Frontal cortex (tissue), 4 donors: ENCODE results near the gene INS. TPM values are rescaled to one million over a fixed set of nuclear protein-coding genes. Genes with fewer than 3 reads are reported as not detected.

Experiments used
- DNase-seq, 2 donors: peaks; one replicate each; pipeline ENCODE4 v3.0.0; 2012; ENCODE audit warnings: low spot score in 2 of 2
- FAIRE-seq: peaks from 2 replicates; lab custom pipeline; 2012; peaks lifted over from hg19 to GRCh38; lab: Jason Lieb, UNC
- total RNA-seq: library from RNA; depleted of rRNA; stranded (reverse); fragments of >200 nt; gene quantifications from one replicate; pipeline ENCODE4 v1.2.3, GENCODE V29; 2014
- donor health status: control.
- donor health status: control.
- donor health status: control.

Gene INS
- total RNA-seq, 1 donor from 2014 or later = not detected

DNA sequence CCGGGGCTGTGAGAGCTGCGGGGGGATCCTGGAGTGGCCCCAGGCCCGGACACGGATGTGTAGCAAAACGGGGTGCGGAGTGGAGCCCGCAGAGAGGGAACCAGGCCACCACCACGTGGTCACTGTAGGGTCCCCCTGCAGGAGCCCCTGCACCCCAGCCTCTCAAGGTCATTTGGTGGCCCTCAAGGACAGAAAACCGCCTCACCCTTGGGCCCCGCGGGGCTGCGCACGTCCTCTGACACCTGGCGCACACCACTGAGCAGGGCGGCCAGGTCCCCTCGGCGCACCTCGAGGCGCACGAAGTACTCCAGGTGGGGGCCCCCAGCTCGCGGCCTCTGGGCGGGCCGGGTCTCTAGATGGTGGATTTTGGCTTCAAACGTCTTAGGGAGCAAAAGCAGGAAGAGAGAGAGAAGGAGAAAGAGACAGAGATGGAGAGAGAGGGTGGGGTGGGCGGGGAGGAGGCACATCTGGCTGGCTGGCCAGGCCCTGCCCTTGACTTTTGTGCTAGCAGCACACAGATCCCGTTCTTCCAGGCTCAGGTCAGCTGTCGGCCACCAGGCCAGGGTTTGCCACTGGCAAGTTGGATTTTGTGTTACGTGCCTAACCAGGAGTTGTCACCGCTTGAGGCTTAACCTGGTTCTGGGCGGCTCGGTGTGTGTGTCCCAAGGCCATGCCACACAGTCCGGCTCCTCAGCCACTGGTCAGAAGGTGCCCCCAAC is 7.4 kb upstream of the INS start:
- FAIRE-seq = no peak
- DNase-seq = no peak

DNA sequence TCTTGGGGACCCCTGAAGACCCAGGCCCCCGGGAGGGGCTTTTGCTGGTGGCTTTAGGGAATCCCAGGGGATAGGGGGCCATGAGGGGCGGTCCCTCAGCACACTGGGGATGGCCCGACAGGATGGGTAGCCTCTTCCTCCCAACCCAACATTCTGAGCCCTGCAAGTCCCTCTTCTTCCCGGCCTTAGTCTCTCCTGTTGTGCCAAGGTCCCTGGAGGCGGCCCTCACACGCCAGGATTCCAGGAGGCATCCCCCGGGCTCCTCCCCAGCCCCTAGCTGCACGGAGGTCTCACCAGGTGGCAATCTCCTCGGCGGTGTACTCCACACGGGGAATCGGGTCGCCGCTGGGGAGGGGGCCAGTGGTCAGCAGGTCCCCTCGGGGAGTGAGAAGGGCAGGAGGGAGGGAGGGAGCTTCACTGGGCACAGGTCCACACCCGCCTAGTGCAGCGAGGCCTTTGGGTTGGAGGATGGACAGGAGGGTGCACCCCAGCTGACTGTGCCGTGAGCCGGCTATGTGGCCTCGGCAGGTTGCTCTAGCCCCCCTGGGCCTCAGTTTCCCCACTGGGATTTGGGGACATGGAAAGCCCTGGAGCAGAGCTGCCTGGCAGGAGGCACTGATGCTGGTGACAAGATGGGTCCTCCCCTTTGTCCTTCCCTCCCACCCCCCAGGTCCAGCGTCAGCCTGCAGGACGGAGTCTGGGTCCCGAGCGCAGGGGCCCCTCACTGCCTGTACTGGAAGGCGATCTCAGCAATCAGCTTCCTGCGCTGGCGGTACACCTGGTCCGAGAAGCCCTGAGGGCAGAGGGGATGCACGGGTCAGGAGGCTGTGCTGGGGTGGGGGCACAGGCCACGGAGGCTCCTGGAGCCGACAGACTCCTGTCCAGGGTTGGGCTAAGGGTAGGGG is 6.4 kb upstream of the INS start:
- no peak for DNase-seq

DNA sequence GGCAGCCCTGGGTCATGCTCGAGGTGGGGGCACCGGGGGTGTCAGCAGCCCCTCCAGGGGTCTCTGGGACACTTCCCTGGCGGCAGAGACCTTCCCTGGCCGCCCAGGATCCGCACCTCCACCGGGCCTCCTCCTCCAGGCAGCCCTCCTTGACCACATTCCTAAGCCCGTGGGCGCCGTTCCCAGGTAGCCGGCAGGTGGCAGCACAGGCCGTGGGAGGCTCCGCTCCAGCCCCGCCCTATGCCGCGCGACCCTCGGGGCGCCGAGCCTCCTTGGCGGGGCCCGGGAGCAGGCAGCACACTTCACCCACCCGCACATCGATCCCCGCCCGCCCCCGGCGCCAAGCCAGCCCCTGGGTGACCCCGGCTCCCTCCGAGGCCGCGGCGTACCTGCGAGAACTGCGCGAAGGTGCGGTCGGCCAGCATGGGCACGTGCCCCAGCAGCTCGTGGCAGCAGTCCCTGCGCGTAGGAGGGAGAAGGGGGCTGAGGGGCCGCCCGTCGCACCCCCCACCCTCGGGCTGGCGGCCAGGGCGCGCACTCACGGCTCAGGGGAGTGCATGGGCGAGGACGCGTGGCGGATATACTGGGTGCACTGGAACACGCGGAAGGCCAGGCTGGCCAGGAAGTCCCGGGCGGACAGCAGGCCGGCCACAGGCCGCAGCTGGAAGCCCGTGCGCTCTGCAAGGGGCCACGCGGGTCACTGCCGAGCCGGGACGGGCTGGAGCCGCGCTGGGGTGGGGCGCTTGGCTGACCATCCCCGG is 5.3 kb upstream of the INS start:
- peak in 1 of 2 donors; percentile 59 for DNase-seq
- no peak for FAIRE-seq

More for the DNA sequence above, 6.4 kb upstream of the INS start:
- no peak for FAIRE-seq

DNA sequence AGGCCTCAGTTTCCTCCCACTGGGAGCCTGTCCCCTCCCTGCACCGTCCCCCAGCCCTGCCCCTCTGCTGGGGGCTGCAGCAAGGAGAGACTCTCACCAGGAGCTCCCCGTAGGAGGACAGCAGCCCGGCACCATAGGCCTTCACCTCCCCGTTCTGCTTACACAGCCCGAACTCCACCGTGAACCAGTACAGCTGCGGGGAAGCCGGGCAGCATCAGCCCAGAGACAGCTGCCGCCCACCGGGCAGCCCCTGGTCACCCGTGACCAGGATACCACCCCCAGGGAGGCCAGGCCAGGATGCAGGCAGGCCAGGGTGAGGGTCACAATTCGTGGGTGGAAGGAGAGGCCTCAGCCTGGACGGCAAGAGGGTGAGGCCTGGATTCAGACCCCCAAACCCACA is 4.6 kb upstream of the INS start:
- no peak for DNase-seq
- FAIRE-seq = no peak

DNA sequence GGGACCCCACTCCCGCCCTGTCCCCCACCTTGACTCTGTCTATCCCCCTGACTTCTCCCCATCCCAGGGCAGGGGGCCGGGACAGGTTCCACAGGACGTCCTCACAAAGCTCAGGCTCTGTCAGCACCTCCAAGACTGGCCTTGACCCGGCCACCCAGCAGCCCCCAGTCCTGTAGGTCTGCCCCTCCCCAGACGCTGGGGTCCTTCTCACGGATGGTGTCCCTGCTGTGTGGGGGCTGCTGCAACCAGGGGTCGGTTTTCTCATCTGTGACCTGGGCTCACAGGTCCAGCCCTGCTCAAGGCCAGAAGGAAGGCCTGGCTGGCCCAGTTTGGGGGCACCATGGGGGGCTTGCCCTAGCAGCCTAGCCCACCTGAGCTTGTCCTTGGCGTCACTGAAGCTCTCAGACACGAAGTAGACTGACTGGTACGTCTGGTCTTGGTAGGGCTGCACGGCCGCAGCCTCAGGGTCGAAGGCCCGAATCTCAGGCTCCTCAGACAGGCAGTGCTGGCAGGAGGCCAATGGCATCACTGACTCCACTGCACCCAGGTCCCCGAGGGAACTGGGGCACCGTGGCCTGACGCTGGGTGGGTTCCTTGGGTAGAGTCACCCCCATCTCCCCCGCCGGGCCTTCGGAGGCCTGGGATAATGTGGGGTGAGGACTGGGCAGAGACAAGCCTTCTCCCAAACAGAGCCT is 4.0 kb upstream of the INS start:
- DNase-seq (no peak), FAIRE-seq (no peak)

DNA sequence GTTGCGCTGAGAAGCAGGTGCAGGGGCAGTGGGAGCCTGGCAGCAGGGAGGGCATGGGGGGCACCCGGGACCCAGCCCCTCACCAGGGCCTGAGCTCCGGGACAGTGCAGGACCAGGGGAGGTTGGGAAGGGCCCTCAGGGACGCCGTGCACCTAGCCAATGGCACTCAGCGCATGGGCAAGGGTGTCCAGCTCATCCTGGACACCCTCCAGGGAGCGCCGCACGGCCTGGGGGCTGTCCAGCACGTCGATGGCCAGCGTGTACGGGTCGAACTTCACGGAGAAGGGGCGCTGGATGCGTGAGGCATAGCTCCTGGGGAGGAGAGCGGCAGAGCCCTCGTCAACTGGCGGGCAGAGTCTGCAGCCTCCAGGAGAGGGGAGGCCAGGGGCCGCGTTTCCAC is 3.1 kb upstream of the INS start:
- DNase-seq = no peak
- no peak for FAIRE-seq

DNA sequence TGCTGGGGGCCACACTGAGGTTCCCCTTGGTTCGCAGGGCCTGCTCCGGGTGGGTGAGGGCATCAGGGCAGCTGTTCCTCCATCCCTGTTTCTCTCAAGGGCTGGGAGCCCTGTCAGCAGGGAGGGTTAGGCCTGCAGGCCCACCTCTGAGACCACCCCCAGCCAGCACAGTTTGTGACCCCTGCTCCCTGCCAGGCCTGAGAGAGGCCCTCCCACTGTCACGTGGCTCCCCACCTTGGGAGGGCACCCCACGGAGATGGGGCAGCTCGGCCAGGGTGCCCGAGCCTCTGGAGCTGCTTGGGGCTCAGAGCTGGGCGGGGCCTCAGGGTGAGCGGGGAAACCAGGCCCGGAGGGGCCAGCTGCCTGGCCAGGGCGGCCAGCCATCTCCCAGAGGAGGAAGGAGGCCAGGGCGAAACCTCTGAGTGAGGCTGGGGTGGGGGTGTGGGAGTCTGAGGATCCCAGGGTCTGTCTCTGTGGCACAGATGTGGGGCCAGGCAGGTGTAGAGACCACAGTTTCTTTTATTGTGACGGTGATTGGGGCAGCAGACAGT is 2.5 kb upstream of the INS start:
- DNase-seq (no peak), FAIRE-seq (no peak)

DNA sequence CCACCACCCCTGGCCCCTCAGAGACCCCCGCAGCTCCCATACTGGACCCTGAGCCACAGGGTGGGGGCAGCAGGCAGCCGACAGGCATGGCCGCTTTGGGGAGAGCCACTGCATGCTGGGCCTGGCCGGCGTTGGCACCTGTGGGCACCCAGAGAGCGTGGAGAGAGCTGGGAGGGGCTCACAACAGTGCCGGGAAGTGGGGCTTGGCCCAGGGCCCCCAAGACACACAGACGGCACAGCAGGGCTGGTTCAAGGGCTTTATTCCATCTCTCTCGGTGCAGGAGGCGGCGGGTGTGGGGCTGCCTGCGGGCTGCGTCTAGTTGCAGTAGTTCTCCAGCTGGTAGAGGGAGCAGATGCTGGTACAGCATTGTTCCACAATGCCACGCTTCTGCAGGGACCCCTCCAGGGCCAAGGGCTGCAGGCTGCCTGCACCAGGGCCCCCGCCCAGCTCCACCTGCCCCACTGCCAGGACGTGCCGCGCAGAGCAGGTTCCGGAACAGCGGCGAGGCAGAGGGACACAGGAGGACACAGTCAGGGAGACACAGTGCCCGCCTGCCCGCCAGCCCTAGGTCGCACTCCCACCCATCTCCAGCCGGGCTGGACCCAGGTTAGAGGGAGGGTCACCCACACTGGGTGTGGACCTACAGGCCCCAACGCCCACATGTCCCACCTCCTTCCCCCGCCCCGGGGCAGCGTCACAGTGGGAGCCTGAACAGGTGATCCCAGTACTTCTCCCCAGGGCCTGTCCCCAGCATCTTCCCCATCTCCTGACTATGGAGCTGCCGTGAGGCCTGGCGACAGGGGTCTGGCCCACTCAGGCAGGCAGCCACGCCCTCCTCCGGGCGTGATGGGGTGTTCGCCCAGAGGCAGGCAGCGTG is 1.2 kb downstream of the INS start:
- no peak for FAIRE-seq
- no peak for DNase-seq

DNA sequence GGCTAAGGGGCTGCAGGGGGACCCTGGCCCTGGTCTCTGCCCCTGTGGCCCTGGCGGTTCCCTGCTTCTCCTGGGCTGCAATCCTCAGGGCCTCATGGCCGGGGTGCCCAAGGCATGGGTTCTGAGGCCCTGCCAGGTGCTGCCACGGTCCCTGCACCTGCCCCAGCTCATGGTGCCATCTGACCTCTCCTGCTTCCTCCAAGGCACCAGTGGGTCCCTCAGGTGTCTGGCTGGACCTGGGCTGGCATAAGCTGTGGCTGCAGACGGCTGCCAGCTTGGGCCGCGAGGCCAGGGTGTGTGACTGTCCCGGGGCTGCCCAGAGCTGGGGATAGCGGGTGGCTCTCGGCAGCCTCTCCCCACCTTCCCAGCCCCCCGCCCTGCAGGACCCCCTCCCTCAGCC is 2.0 kb downstream of the INS start:
- FAIRE-seq = no peak
- no peak for DNase-seq

DNA sequence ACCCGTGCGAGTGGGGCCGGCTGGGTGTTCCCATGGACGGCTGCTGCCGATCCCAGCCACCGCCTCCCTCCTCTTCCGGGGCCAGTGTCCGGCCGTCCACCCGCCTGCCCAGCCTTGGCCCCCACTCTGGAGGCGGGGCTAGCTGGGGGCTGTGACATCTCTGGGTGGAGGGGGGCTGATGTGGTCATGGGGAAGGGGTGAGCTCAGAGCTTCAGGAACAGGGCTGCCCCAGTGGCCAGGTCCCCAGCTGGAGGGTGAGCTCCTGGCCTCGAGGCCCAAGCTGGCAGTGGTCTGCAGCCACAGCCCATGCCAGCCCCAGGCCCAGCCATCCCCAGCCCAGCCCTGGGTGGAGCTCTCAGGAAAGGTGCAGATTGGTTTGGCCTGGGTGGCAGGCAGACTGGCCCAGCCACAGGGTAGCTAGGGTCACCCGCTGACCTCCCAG is 2.7 kb downstream of the INS start:
- FAIRE-seq (no peak), DNase-seq (no peak)

DNA sequence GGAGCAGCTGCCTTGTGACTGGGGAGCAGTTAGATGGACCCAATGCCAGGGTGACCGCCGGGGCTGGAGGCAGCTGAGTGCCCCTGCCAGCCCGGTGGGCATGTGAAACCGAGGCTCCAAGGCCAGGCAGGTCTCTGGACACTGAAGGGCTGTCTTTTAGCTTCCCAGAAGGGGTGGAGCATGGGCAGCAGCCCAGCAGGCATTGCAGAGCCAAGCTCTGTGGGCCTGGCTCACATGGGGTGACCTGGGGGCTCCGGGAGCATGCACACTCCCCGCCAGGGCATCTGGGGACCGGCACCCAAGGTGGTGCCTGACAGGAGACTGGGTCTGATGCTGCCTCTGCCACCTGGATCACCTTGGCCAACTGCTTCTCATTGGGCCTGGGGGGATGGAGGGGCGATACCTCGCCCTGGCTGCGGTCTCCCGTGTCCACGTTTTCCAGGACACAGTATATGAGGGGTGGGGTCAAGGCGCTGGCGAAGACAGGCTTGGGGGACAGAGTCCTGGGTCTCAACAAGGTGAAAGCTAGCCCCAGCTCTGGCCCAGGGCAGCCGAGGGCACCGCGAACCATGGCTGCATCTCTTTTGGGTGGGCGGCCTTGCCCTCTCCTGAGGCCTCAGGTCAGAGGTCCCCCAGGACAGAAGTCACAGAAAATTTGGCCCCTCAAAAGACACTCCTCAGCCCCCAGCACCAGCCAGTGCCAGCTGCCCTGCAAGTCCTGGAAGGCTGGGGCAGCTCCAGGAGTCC is 3.5 kb downstream of the INS start:
- DNase-seq (no peak), FAIRE-seq (no peak)

DNA sequence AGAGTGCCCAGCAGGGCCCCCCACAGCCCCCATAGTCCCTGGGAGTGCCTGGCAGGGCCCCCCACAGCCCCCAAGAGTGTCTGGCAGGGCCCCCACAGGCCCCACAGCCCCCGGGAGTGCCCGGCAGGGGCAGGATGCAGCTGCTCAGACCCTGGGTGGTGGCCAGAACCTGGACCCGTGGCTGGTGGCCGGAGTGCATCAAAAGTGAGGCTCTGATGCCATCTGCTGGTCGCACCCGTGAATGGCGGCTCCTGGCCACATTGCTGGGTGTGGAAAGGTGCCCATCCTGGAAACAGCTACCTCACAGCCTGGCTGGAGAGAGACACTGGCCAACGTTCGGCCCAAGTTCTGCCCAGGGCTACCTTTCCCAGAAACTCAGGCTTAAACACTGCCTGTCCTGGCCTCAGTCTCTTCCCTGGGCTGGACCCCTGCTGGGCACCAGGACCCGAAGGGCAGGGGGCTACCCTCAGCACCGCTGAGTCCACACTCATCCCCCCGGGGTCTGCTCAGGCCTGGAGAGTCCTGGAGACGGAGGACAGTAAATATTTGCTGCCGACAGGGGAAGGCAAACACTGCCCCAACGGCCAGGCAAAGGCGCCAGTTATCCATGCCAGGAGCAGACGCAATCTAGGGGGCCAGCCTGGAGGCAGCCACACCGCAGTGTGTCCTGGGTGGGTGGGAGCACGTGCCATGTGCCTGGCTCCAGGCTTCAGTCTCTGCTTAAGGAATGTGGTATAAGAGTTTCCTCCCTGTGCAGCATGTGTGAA is 4.4 kb downstream of the INS start:
- FAIRE-seq (no peak), DNase-seq (peak; percentile 74 to 90)

DNA sequence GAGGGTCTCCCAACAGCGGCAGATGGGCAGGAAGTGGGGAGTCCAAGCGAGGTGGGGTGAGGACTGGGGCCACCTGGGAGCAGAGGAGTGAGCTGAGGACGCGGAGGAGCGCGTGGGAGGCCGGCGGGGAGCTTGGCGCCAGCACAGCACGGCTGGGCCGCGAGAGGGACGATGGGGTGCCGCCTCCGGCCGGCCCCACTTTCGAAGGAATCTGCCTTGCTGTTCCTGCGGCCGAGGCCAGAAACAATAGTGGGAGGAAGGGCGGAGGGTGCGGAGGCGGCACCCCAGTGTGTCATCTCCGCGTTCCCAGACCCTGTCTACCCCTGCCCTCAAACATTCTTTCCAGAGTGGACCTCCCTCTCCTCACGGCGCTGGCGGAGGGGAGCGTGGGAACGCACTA is 5.5 kb downstream of the INS start:
- FAIRE-seq = no peak
- DNase-seq = no peak

DNA sequence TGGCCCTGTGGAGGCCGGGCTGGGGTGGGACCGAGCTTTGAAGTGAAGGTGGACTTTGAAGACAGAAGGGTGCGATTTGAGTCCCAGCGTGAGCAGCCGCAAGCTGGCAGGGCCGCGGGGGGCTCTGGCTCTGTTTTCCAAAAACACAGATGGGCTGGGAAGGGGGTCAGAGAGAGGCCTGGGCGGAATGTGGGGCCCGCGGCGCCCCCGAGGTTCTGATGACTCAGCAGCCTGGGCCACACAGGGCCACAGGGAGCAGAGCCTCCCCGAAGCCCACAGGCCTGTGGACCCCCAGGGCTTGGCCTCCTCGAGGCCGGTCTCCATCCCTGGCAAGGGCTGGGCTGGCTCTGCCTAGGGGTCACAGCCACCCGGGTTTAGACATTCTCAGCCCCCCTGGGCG is 6.1 kb downstream of the INS start:
- FAIRE-seq (no peak), DNase-seq (no peak)

DNA sequence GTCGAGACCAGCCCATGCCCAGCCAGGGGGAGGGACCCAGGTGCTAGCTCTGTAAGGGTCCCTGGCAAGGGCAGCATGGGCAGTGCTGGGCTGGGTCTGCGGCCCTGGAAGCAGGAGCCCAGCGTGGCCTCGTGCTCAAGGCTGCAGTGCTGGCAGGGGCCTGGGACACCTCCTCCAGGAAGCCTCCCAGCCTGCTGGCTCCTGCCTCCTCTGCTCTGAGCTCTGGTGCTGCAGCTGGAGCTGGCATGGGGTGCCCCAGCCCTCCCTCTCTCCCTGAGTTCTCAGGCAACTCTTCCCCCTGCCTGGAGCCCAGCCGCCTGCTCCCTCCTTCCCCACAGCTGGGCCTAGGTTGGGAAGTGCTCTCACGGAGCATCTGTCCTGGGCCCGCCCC is 6.8 kb downstream of the INS start:
- FAIRE-seq (no peak), DNase-seq (no peak)

DNA sequence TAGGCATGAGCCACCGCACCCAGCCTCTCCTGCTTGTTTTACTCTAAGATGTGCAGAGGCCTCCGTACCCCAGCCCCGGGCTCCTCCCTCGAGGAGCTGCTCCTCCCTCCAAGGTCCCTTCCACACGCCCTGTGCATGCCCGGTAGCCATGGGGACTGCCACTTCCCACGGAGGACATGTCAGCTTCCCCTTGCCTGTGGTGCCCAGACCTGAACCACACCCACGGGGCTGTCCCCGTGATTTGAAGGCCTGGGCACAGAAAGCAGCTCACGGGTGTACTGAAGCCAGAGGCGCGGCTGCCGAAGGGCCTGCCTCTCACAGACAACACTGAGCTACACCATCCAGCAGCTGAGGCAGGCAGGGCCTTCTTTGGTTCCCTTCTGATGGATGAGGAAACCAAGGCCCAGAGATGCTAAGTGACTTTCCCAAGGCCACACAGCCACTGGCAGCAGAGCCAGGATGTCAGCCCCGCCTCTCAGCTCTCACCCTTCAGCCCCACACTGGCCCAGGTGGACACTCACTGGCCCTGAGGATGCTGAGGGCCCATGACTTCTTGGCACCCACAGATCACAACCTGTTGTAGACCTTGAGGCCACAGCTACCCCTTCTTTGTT is 7.3 kb downstream of the INS start:
- no peak for DNase-seq
- no peak for FAIRE-seq
